Activated T-cell treated with anti-CD3 and anti-CD28 coated beads for 1 hour (primary cell): Measurements from ENCODE around the gene ENKUR.
"Not testable (repeated sequence)": the region's sequence is repeated elsewhere in the genome, so short reads cannot be mapped to it uniquely, and the experiment has no call there.

Source experiments
- DNase-seq: peaks from one replicate; pipeline ENCODE4 v3.0.0-alpha.2; 2020; ENCODE audit warnings: low read depth

The ENKUR gene

GRCh38 chr10:25023278-25023677 is 7.3 kb upstream of the ENKUR start:
- no peak for DNase-seq

- DNase-seq: no peak
Observed at GRCh38 chr10:25018703-25019102, 2.7 kb upstream of the ENKUR start.

- no peak for DNase-seq
Observed at GRCh38 chr10:25017661-25018060, 1.7 kb upstream of the ENKUR start.

- DNase-seq: peak; percentile 2
Observed at GRCh38 chr10:25017154-25017590, 1.2 kb upstream of the ENKUR start.

- peak; percentile 96 for DNase-seq
Observed at GRCh38 chr10:25016376-25017153, 607 bp upstream of the ENKUR start, which contains the start of gene THNSL1. TSS of gene THNSL1 (plus strand) at chr10:25016612. CDS start at chr10:25023224, 6,612 bp downstream.

- DNase-seq: no peak
Observed at GRCh38 chr10:25014579-25014978, 1.4 kb downstream of the ENKUR start.

- not testable (repeated sequence) for DNase-seq
Observed at GRCh38 chr10:25011591-25011990, 4.4 kb downstream of the ENKUR start.

GRCh38 chr10:24998044-24998443 is 17.9 kb downstream of the ENKUR start:
- no peak for DNase-seq

- no peak for DNase-seq
Observed at GRCh38 chr10:24995072-24995471, 20.9 kb downstream of the ENKUR start.

GRCh38 chr10:24993237-24993958 is 22.6 kb downstream of the ENKUR start:
- DNase-seq: no peak

- DNase-seq: no peak
Observed at GRCh38 chr10:24992512-24993133, 23.3 kb downstream of the ENKUR start.

GRCh38 chr10:24991298-24991697 is 24.7 kb downstream of the ENKUR start:
- DNase-seq: no peak

- DNase-seq: no peak
Observed at GRCh38 chr10:24989867-24990266, 26.1 kb downstream of the ENKUR start.

GRCh38 chr10:24988831-24989640 is 26.9 kb downstream of the ENKUR start:
- DNase-seq: no peak

GRCh38 chr10:24984906-24985305 is 31.1 kb downstream of the ENKUR start:
- DNase-seq: no peak

- no peak for DNase-seq
Observed at GRCh38 chr10:24983946-24984345, 32.0 kb downstream of the ENKUR start.

- DNase-seq: no peak
Observed at GRCh38 chr10:24983130-24983529, 32.8 kb downstream of the ENKUR start.

GRCh38 chr10:24982319-24983112 is 33.4 kb downstream of the ENKUR start:
- no peak for DNase-seq

GRCh38 chr10:24981161-24981710 is 34.7 kb downstream of the ENKUR start:
- no peak for DNase-seq

- no peak for DNase-seq
Observed at GRCh38 chr10:24979685-24980084, 36.3 kb downstream of the ENKUR start.

- DNase-seq: no peak
Observed at GRCh38 chr10:24974976-24975375, 41.0 kb downstream of the ENKUR start.
